GM12878 (cell line): Measurements from ENCODE around the gene CCDC137.

Source experiments
- CBX3 ChIP-seq: fragments of 200-600 bp; sonication (generic); IDR thresholded peaks from 2 replicates; pipeline ENCODE4 v1.6.1; 2016; ENCODE audit warnings: low read depth, borderline replicate concordance
- CREB1 ChIP-seq: IDR thresholded peaks from 2 replicates; pipeline ENCODE4 v1.6.1; 2012; ENCODE audit warnings: low read depth, mild to moderate bottlenecking, inconsistent platforms
- CTCF ChIP-seq, 3 experiments: IDR thresholded peaks in 2 of 3; conservative IDR thresholded peaks in 1 of 3; 2 replicates each; pipeline ENCODE4 v1.5.1; 2011; ENCODE audit warnings: low read depth in 3 of 3, low read length in 3 of 3, mild to moderate bottlenecking in 3 of 3, control low read depth in 2 of 3, moderate library complexity in 2 of 3, inconsistent platforms in 1 of 3, mixed read lengths in 1 of 3; ENCODE audit not compliant: control insufficient read depth in 2 of 3, insufficient read depth in 1 of 3; ENCODE audit errors: extremely low read depth in 1 of 3
- CUX1 ChIP-seq: IDR thresholded peaks from 2 replicates; pipeline ENCODE4 v1.6.1; 2012; ENCODE audit warnings: improper control_type of control experiment, low read depth, low read length; ENCODE audit not compliant: insufficient replicate concordance
- DPF2 ChIP-seq: fragments of 450-650 bp; IDR thresholded peaks from 2 replicates; pipeline ENCODE4 v1.6.1; 2017; ENCODE audit warnings: mild to moderate bottlenecking
- ELK1 ChIP-seq: IDR thresholded peaks from 2 replicates; pipeline ENCODE4 v1.6.1; 2012; ENCODE audit warnings: low read depth, low read length, improper control_type of control experiment
- ETV6 ChIP-seq, 2 experiments: fragments of 450-650 bp in 1 of 2; IDR thresholded peaks in 1 of 2; conservative IDR thresholded peaks in 1 of 2; 2 replicates each; pipeline ENCODE4 v1.6.1; 2014; ENCODE audit warnings: antibody characterized with exemption in 1 of 2, borderline replicate concordance in 1 of 2, low read depth in 1 of 2, mild to moderate bottlenecking in 1 of 2, moderate library complexity in 1 of 2
- EZH2 ChIP-seq: IDR thresholded peaks from 2 replicates; pipeline ENCODE4 v1.6.1; 2012; ENCODE audit warnings: low read depth, mild to moderate bottlenecking, control low read depth, inconsistent platforms, low read length, borderline replicate concordance; ENCODE audit not compliant: control insufficient read depth
- JUND ChIP-seq: IDR thresholded peaks from 2 replicates; pipeline ENCODE4 v1.6.1; 2012; ENCODE audit warnings: low read depth, mild to moderate bottlenecking, low read length, improper control_type of control experiment, moderate library complexity
- NRF1 ChIP-seq: conservative IDR thresholded peaks from 2 replicates; pipeline ENCODE4 v1.6.1; 2011; ENCODE audit warnings: mild to moderate bottlenecking, low read depth, low read length, improper control_type of control experiment
- PAX8 ChIP-seq: fragments of 450-650 bp; IDR thresholded peaks from 2 replicates; pipeline ENCODE4 v1.6.1; 2017; ENCODE audit warnings: mild to moderate bottlenecking, moderate library complexity
- POLR2A ChIP-seq: IDR thresholded peaks from 2 replicates; pipeline ENCODE4 v1.6.1; 2011; ENCODE audit warnings: low read depth, mild to moderate bottlenecking, low read length
- RAD21 ChIP-seq: IDR thresholded peaks from 2 replicates; pipeline ENCODE4 v1.6.1; 2011; ENCODE audit warnings: mild to moderate bottlenecking, low read depth, low read length, moderate library complexity; ENCODE audit not compliant: insufficient read depth
- SIX5 ChIP-seq: IDR thresholded peaks from 2 replicates; pipeline ENCODE4 v1.6.1; 2011; ENCODE audit warnings: mild to moderate bottlenecking, low read depth, low read length, moderate library complexity; ENCODE audit not compliant: severe bottlenecking

- TF ChIP-seq SIX5, result no peak
- TF ChIP-seq PAX8, result no peak
- no peak for TF ChIP-seq JUND
- no peak for TF ChIP-seq EZH2
- no peak for TF ChIP-seq DPF2
- no peak for TF ChIP-seq CTCF (IDR thresholded peaks at IDR 0.05 in 2 of 3, conservative IDR thresholded peaks at IDR 0.05 in 1 of 3; ENCODE audit: control insufficient read depth in 2 of 3, extremely low read depth in 1 of 3, insufficient read depth in 1 of 3, low read depth in 3 of 3, low read length in 3 of 3)
- TF ChIP-seq CREB1, result no peak
- TF ChIP-seq NRF1, result no peak
- TF ChIP-seq POLR2A, result no peak
- TF ChIP-seq CBX3, result no peak
- no peak for TF ChIP-seq RAD21
- no peak for TF ChIP-seq CUX1
- no peak for TF ChIP-seq ELK1
- TF ChIP-seq ETV6 (conservative IDR thresholded peaks at IDR 0.05 in 1 of 2, IDR thresholded peaks at IDR 0.05 in 1 of 2; ENCODE audit: borderline replicate concordance in 1 of 2, low read depth in 1 of 2), result no peak
Measured at GRCh38 chr17:81695211-81695610, 28.7 kb downstream of the CCDC137 start.
